Gastroesophageal sphincter (tissue), 4 donors: ENCODE results near the gene LRRC3C. TPM values are rescaled to one million over a fixed set of nuclear protein-coding genes. Genes with fewer than 3 reads are reported as not detected.

Experiments used
- ATAC-seq: fragments of 150-250 bp; one replicate; pipeline ENCODE4 v1.9.1; 2016; ENCODE audit warnings: mild to moderate bottlenecking, moderate library complexity
- H3K27ac ChIP-seq, 4 donors: fragments of 200-600 bp; sonication (generic) in 3 of 4; 1 replicate in 3 of 4; 2 replicates in 1 of 4; pipeline ENCODE4 v1.5.1; 2016 to 2019
- H3K27me3 ChIP-seq: fragments of 200-600 bp; sonication (generic); one replicate; pipeline ENCODE4 v1.5.1; 2019
- H3K36me3 ChIP-seq, 2 donors: fragments of 200-600 bp; sonication (generic); one replicate each; pipeline ENCODE4 v1.5.1; 2019; ENCODE audit warnings: control low read depth in 1 of 2
- H3K4me1 ChIP-seq, 3 donors: fragments of 200-600 bp; sonication (generic); 1 replicate in 2 of 3; 2 replicates in 1 of 3; pipeline ENCODE4 v1.5.1; 2016 to 2019; ENCODE audit warnings: control low read depth in 2 of 3
- H3K4me3 ChIP-seq, 2 donors: fragments of 200-600 bp; sonication (generic); one replicate each; pipeline ENCODE4 v1.5.1; 2019; ENCODE audit warnings: mild to moderate bottlenecking in 1 of 2, moderate library complexity in 1 of 2
- H3K9me3 ChIP-seq, 3 donors: fragments of 200-600 bp; sonication (generic); one replicate each; pipeline ENCODE4 v1.5.1; 2017 to 2019; ENCODE audit warnings: control low read depth in 2 of 3
- EP300 ChIP-seq: sonication (generic); formaldehyde crosslinking; IDR thresholded peaks from one replicate; pipeline ENCODE4 v1.6.1; 2017; ENCODE audit warnings: antibody characterized with exemption, mild to moderate bottlenecking
- POLR2A ChIP-seq, 2 donors: fragments of 450-650 bp; IDR thresholded peaks; one replicate each; pipeline ENCODE4 v1.6.1; 2017; ENCODE audit warnings: antibody characterized with exemption in 2 of 2, mild to moderate bottlenecking in 2 of 2, moderate library complexity in 1 of 2
- POLR2AphosphoS5 ChIP-seq: sonication (generic); formaldehyde crosslinking; IDR thresholded peaks from one replicate; pipeline ENCODE4 v1.6.1; 2017; ENCODE audit warnings: antibody characterized with exemption
- WGBS, 2 donors: methylation state at CpG; one replicate each; pipeline ENCODE4 v1.1.5; 2018; ENCODE audit warnings: low coverage in 1 of 2; 5-methylcytosine and 5-hydroxymethylcytosine counted together
- total RNA-seq, 4 donors: library from RNA; depleted of rRNA; stranded (reverse); fragments of >200 nt; gene quantifications; one replicate each; pipeline ENCODE4 v1.1.0, GENCODE V29; 2016
- TF ChIP-seq, protein P1 (sequence below), 4 experiments: fragments of 200-600 bp in 2 of 4; fragments of 450-650 bp in 2 of 4; sonication (generic) in 1 of 4; IDR thresholded peaks; one replicate each; pipeline ENCODE4 v1.5.1; 2017 to 2019; ENCODE audit warnings: antibody characterized with exemption in 4 of 4, mild to moderate bottlenecking in 2 of 4, moderate library complexity in 2 of 4

LRRC3C gene
- total RNA-seq, 4 donors from 2014 or later: 1.1 TPM; not detected in 3

DNA sequence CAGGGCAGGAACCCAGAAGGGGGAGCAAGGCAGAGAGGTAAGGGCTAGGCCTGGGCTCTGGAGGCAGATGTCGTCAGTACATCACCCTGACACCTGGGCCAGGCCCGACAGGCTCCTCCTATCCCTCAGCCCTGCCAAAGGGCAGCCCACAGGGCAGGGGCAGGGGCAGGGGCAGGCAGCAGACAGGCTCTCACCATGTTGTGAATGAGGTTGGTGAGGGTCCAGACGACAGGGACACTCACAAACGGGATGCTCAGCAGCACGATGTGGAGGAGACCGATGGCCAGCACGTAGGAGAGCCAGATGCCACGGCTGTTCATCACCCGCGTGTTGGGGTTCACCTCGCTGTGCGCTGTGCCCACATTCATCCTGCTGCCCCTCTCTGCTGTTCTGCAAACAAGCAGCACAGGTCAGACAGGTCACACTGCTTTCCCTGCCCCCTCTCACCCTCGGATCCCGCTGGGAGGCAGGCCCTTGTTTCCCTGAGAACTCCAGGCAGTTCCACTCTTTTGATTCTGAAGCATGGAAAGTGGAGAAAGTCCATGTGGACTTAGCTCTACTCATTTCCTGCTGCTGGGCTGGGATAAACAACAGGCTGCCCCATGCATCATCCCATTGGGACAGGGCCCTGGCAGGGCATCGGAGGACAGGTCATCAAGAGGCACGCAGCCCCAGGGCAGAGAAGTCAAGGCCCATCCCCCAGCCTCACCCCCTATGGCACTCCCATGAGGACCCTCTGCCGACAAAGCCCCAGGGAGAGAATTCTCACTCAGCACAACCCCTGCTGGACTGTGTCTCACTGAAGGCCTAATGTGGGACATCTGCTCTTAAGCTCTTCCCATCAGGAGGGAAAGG lies 3.5 kb upstream of the LRRC3C start:
- no peak overlapping the region for H3K27ac ChIP-seq

DNA sequence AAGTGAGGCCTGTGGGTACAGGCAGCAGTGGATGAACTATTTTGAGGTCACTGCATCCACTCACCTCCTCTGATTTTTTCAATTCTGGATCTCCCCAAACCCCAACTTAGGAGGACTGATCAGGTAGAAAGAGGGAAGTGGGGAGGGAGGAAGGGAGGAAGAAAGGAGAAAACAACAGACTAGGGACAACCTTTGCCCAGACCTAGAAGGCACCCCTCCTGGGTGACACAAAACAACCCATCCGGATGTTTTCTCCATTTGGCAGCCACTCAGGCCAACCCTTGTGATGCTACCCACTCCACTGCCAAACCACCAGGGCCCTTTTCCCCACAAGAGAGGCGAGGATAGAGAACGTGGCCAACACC lies 2.9 kb upstream of the LRRC3C start:
- 60% methylated on average over 3 of the region's 3 CpGs; no CpG with 5 or more reads in 1 of the 2 donors for WGBS, 2 donors
- Histone ChIP-seq H3K9me3 (no peaks in the 10 kb centered on the region), H3K27ac (no peak overlapping the region), H3K4me3 (no peak overlapping the region), H3K27me3 (no peaks in the 10 kb centered on the region), H3K4me1 (peaks cover 4 to 53% (median 24%) of the 10 kb centered on the region in 3 donors), H3K36me3 (peaks cover 0 to 47% of the 10 kb centered on the region in 2 donors)
- TF ChIP-seq POLR2A (IDR thresholded peaks at IDR 0.05): no peak
- TF ChIP-seq, protein P1, sequence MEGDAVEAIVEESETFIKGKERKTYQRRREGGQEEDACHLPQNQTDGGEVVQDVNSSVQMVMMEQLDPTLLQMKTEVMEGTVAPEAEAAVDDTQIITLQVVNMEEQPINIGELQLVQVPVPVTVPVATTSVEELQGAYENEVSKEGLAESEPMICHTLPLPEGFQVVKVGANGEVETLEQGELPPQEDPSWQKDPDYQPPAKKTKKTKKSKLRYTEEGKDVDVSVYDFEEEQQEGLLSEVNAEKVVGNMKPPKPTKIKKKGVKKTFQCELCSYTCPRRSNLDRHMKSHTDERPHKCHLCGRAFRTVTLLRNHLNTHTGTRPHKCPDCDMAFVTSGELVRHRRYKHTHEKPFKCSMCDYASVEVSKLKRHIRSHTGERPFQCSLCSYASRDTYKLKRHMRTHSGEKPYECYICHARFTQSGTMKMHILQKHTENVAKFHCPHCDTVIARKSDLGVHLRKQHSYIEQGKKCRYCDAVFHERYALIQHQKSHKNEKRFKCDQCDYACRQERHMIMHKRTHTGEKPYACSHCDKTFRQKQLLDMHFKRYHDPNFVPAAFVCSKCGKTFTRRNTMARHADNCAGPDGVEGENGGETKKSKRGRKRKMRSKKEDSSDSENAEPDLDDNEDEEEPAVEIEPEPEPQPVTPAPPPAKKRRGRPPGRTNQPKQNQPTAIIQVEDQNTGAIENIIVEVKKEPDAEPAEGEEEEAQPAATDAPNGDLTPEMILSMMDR (IDR thresholded peaks at IDR 0.05): no peak
- TF ChIP-seq POLR2AphosphoS5: no peak
- no peak for TF ChIP-seq EP300
- ATAC-seq: no peak

More for the DNA sequence above, 3.5 kb upstream of the LRRC3C start:
- ATAC-seq: no peak
- WGBS, 2 donors: 50 to 84% methylated on average over 1 to 10 of the region's 17 CpGs
- no peaks in the 10 kb centered on the region for H3K27me3 ChIP-seq
- H3K36me3 ChIP-seq: peaks cover 0 to 54% of the 10 kb centered on the region in 2 donors
- TF ChIP-seq POLR2A (IDR thresholded peaks at IDR 0.05): no peak
- TF ChIP-seq, protein P1 (IDR thresholded peaks at IDR 0.05): no peak
- no peak for TF ChIP-seq EP300
- no peak for TF ChIP-seq POLR2AphosphoS5
- H3K4me3 ChIP-seq: no peak overlapping the region
- peaks cover 4 to 47% (median 23%) of the 10 kb centered on the region in 3 donors for H3K4me1 ChIP-seq
- H3K9me3 ChIP-seq: no peaks in the 10 kb centered on the region

DNA sequence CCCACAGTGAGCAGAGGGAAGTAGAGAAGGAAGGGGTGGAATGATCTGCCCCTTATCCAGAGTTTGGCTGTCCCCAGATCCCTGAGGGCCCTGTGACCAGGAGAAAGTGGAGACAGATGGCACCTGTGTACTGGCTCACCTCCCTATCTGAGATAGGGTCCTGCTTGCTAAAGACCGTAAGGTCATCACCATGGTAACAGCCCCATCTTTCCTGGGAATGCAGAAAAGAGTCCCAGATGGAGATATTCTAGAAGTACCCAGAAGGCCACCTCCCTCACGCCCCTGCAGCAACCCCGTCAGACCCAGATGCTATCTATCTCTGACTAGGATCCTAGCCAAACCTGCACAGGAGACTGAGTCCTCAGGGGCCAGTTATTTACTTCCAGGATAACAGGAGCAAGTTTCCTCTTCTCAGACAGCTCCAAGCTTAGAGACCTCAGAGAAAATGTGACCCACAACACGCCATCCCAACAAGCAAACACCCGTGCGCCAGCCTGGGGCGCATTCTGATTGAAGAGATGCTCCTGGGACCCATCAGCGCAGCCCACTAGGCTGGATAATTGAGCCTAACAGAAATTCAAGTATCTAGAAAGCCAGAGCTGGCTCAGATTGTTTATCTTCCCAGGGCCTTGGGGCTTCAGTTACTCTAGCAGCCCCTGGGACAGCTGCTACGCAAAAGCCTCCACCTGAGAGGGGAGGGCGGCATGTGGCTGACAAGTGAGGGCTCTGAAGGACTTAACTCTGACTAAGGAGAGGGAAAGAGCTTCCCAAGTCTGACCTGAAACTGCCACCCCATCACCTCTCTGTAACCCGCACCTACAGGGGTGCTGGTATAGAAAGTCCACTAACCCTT lies 2.0 kb upstream of the LRRC3C start:
- 59 to 84% methylated on average over 2 to 8 of the region's 11 CpGs for WGBS, 2 donors
- no peak for ATAC-seq
- H3K36me3 ChIP-seq: peaks cover 0 to 39% of the 10 kb centered on the region in 2 donors
- no peak overlapping the region for H3K27ac ChIP-seq
- H3K4me3 ChIP-seq: no peak overlapping the region
- no peaks in the 10 kb centered on the region for H3K27me3 ChIP-seq
- TF ChIP-seq EP300 (no peak), POLR2AphosphoS5 (no peak), POLR2A (IDR thresholded peaks at IDR 0.05) (no peak)
- TF ChIP-seq, protein P1 (IDR thresholded peaks at IDR 0.05): no peak
- H3K9me3 ChIP-seq: no peaks in the 10 kb centered on the region
- H3K4me1 ChIP-seq: peaks cover 4 to 56% (median 24%) of the 10 kb centered on the region in 3 donors

DNA sequence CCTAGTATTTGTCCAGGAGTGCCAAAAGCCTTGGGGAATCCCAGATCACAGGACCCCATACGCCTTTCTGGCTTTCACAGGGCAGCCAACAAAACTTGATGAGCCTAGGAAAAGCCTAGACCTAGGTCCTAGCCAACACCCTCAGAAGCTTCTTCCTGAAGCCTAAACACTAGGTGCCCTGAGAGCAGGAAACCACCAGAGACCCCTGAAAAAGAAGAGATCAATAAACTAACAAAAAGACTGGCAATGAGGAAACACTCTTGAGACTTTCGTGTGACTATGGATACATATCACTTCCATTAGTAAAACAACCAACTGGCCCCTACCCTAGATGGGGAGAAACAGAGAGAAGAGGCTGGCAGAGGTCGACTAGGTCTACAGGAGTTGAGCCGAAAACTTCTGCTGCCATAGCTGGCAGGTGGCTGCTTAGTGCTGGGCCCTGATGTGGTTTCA lies 1.4 kb upstream of the LRRC3C start:
- 19 to 21% methylated on average over 3 of the region's 4 CpGs for WGBS, 2 donors
- H3K9me3 ChIP-seq: no peaks in the 10 kb centered on the region
- peaks cover 4 to 56% (median 24%) of the 10 kb centered on the region in 3 donors for H3K4me1 ChIP-seq
- H3K27me3 ChIP-seq: no peaks in the 10 kb centered on the region
- peak overlapping the region in 2 of 4 donors; percentile 88 to 90 for H3K27ac ChIP-seq
- peaks cover 0 to 33% of the 10 kb centered on the region in 2 donors for H3K36me3 ChIP-seq
- TF ChIP-seq POLR2AphosphoS5: no peak
- TF ChIP-seq POLR2A (IDR thresholded peaks at IDR 0.05): no peak
- TF ChIP-seq, protein P1 (IDR thresholded peaks at IDR 0.05): no peak
- TF ChIP-seq EP300: no peak
- no peak for ATAC-seq
- H3K4me3 ChIP-seq: peak overlapping the region in 1 of 2 donors; percentile 96
